ENCODE measurements around the gene TMEM151A. TPM values are rescaled to one million over a fixed set of nuclear protein-coding genes. Genes with fewer than 3 reads are reported as not detected.

TMEM151A gene
- total and polyA plus RNA-seq, 2 experiments from 2014 or later, result 1.0 to 4.4 TPM

- Mint-ChIP-seq H3K27me3 (ENCODE audit: insufficient read depth, low read depth, poor library complexity) (peaks cover 8% of the 10 kb centered on the region), H3K9me3 (no peaks in the 10 kb centered on the region), H3K36me3 (ENCODE audit: low read depth) (peaks cover 31% of the 10 kb centered on the region), H3K4me3 (no peak overlapping the region), H3K4me1 (peaks cover 9% of the 10 kb centered on the region), H3K27ac (no peak overlapping the region)
- Histone ChIP-seq H3K79me2 (replicated peaks; ENCODE audit: insufficient read depth) (peaks cover 20% of the 10 kb centered on the region), H4K20me1 (replicated peaks; ENCODE audit: insufficient read depth) (peaks cover 7% of the 10 kb centered on the region), H2AFZ (no peak overlapping the region), H3K4me3 (no peak overlapping the region), H3K9me2 (ENCODE audit: insufficient read depth) (no peaks in the 10 kb centered on the region), H3K36me3 (ENCODE audit: insufficient read depth) (no peaks in the 10 kb centered on the region), H3K27ac (ENCODE audit: low read depth) (no peak overlapping the region), H3K4me2 (no peak overlapping the region), H3K27me3 (ENCODE audit: insufficient read depth) (no peaks in the 10 kb centered on the region), H3F3A (replicated peaks; ENCODE audit: low read depth) (0 out of 2 replicates have a peak, but pooled peaks cover 11% of the 10 kb centered on the region), H3K4me1 (ENCODE audit: insufficient read depth) (no peaks in the 10 kb centered on the region)
- ATAC-seq, result no peak
- TF ChIP-seq ZNF462 (CRISPR knock-in tag; IDR thresholded peaks at IDR 0.05) (no peak), EZH2 (IDR thresholded peaks at IDR 0.05; ENCODE audit: low read depth, unreplicated experiment) (no peak), STAT1 (IDR thresholded peaks at IDR 0.05; ENCODE audit: unreplicated experiment) (no peak), ZNF114 (CRISPR knock-in tag; IDR thresholded peaks at IDR 0.05) (no peak), REST (IDR thresholded peaks at IDR 0.05; ENCODE audit: unreplicated experiment) (no peak), JUNB (IDR thresholded peaks at IDR 0.05; ENCODE audit: unreplicated experiment) (no peak), POLR2AphosphoS5 (IDR thresholded peaks at IDR 0.05; ENCODE audit: low read depth) (no peak), CREB1 (CRISPR knock-in tag; IDR thresholded peaks at IDR 0.05; ENCODE audit: low read depth) (no peak), EZH2phosphoT487 (IDR thresholded peaks at IDR 0.05; ENCODE audit: unreplicated experiment) (no peak), NANOG (IDR thresholded peaks at IDR 0.05; ENCODE audit: borderline replicate concordance) (no peak), ETS1 (IDR thresholded peaks at IDR 0.05) (no peak), ZNF331 (CRISPR knock-in tag; IDR thresholded peaks at IDR 0.05; ENCODE audit: low read depth) (no peak), CTCF (conservative IDR thresholded peaks at IDR 0.05; ENCODE audit: low read depth in 2 of 2) (no peak)
- DNase-seq (ENCODE audit: low spot score), result no peak
Measured at GRCh38 chr11:66272596-66272995, 19.1 kb upstream of the TMEM151A start.
